Activated T-helper 1 cell treated with anti-CD3 and anti-CD28 coated beads, Interleukin-2, amount 50 U/mL, for 16 hours (primary cell): ENCODE results near the gene HLA-DOB.
A peak's percentile ranks its signal among the peaks of the same experiment; 100 is the strongest.

Experiments
- DNase-seq, 2 donors: peaks; one replicate each; pipeline ENCODE4 v3.0.0-alpha.2; 2020; ENCODE audit warnings: low read depth in 1 of 2, low spot score in 1 of 2

Gene HLA-DOB

DNA sequence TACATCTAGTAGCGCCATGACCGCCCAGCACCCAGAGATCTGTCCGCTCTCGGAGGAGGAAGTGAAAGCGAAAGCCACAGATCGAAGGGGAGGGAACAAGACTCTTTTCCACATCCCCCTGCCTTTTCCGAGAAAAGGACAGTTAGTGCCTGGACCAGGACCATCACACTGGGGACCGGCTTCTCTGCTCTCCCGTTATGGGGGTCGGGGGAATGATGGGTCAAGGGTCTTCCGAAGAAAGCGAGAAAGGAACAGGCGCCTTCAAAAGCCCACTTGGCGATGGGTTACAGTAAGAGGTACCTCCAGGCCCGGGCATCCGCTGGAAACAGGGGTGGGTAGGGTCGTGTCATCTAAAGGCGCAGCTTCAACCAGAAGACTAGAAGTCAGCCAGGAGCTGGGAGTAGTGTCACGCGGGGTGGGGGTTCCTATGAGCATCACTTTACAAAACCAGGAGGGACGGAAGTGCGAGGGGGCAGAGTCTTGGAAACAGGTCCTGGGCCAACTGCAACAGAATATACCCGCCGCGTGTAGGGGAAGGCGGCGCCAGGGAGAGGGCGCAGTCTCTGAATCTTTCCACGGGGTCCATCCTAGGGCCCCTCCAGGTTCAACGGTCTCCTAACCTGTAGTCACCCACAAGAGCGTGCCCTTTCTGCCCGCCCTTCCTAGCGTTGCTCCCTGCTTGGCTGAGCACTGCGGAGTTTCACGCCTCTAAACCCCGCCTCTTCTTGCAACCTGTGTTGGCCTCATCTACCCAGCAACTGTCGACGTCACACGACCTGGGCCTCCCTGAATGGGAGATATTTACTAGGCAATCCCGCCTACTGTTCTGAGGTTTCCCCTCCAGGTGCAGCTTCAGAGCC is 27.4 kb upstream of the HLA-DOB start, which contains the start of gene PSMB8:
PSMB8 (minus strand) TSS at position 69 of the 860 bp plus-strand sequence; CDS start at position 18, 51 bp downstream.
- DNase-seq, result peak; percentile 93 to 99

DNA sequence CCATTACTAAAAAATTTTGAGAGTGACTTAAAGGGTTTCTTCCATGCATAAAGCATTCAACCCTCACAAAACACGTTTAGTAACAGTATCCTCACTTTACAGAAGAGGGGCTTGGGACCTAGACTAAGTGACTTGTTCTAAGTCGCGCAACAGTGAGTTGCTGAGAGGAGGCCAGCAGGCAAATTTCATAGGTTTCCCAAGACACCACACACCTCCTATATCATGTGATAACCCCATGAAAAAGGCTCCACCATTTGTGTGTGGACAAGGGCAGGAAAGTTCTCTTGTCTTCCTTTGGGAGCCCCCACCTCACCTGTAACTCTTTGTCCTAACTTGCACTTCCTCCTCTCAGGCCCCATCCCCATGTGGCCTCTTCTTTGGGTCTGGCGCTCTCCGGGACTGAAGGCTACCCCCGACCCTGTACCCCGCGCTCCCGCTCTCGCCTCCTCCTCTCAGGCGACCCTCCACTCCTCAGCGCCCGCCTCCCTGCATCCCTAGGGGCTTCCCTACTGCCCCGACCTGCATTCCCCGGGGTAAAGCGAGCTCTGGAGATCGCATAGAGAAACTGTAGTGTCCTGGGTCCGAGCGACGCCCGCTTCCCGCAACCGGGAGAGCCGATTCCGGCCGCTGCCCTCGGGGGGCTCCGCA is 26.7 kb upstream of the HLA-DOB start:
- DNase-seq, result no peak

GRCh38 chr6:32842690-32843089 is 25.9 kb upstream of the HLA-DOB start:
- DNase-seq, result no peak

DNA sequence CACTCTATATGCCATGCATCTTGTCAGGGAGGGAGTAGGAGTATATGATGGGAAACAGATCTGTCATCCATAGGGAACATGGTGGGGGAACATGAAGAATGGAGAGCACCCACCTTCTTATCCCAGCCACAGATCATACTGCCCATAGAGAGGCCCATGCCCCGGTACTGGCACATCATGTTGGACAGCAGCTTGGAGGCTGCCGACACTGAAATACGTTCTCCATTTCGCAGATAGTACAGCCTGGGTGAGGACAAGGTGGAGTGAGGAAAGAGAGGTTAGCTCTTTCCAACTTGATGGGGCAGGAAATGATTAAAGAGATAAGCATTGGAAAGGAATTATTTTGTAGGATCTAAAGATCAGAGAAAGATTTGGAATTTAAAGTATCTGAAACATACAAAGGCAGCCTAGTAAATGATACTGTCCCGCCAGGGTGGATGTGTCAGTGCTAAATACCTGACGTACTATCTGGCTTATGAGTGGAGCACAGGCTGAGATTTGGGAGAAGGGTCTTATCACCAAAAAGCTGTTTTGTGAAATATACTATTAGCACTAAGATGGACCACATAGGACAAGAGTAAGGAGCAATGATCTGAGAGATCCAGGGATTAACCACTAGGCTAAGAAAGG is 25.3 kb upstream of the HLA-DOB start:
- no peak for DNase-seq

DNA sequence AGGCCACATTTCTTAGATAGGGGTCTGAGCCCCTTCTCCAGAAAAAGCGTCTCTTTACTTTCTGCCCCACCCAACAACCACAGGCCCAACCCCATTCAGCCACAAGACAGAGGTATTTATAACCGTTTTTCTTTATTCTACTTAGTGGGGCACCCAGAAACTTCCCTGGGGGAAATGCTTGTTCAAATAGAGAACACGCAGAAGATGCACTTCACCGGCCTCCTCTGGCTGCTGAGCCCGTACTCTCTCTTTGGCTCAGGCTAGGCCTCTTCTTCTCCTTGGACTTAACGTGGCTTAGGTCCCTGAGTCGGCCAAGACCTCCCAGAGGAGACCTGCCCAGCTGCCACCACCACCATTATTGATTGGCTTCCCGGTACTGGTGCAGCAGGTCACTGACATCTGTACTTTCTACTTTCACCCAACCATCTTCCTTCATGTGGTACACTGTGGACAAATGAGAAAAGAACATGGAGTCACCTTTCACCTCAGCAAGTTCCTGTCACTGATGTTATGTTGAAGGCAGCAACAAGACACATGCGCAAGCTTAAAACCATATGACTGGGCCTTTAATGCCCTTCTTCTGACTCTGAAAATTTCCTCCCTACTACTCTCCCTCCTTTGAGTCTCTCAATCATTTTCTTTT is 23.9 kb upstream of the HLA-DOB start:
- DNase-seq, result no peak

- DNase-seq, result no peak
Observed at GRCh38 chr6:32839356-32839755, 22.6 kb upstream of the HLA-DOB start.

DNA sequence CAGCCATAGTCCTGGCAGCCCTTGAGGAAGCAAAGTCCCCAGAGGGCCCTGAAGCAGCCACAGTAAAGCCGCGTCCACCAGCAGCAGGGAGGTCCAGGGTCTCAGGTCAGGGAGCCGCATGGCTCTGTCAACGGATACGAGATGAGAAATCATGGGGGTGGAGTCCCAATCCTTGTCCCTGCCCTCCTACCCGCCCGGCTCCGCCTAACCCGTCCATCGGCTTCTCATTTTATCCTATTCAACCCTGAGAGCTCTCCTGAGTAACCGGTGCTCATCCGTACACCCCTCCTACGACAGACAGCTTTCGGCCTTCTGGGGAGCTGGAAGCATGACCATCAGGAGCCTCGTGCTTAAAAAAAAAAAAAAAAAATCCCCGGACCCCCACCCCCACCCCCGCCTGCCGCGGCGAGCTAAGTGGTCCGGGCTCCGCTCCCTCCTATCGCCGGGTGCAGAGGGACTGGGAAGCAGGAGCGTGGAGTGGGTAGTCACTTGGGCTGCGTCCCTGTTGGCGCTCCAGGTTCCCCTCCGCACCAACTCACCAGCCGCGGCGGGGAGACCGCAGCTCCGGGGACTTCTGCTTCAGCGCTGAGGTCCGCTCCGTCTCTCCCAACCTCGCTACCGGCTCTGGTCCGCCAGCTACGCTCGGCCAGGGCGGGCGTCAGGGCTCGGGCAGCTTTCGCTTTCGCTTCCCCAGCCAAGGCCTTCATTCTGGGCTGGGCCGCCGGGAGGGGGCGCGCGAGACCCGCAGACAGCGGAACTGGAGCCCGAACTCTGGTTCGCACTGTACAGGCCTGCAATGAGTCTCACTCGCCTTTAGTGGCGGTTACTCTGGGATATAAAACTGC is 21.5 kb upstream of the HLA-DOB start, which contains the start of gene TAP2:
TAP2 (minus strand) TSS at position 626 of the 845 bp plus-strand sequence; CDS start at position 120, 506 bp downstream.
- peak; percentile 97 to 98 for DNase-seq

- DNase-seq, result no peak
Observed at GRCh38 chr6:32837651-32838113, 20.9 kb upstream of the HLA-DOB start.

DNA sequence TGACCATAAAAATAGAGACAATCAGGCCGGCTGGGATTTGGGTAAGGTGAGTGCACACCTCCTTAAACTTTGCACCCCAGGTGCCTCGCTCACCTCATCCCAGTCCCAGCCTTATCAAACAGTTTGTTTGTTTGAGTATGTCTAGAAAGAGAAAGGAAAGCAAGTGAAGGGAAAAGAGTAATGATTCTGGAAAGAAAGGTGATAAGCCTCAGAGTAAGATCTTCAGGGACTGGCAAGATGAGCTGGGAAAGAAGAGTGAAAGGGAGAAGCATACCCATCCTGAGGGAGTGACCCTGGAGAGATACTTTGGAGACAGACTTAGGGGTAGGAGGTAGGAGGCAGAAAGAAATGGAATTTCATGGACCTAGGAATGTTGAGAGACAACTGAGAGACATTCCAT is 20.1 kb upstream of the HLA-DOB start:
- DNase-seq, result no peak

DNA sequence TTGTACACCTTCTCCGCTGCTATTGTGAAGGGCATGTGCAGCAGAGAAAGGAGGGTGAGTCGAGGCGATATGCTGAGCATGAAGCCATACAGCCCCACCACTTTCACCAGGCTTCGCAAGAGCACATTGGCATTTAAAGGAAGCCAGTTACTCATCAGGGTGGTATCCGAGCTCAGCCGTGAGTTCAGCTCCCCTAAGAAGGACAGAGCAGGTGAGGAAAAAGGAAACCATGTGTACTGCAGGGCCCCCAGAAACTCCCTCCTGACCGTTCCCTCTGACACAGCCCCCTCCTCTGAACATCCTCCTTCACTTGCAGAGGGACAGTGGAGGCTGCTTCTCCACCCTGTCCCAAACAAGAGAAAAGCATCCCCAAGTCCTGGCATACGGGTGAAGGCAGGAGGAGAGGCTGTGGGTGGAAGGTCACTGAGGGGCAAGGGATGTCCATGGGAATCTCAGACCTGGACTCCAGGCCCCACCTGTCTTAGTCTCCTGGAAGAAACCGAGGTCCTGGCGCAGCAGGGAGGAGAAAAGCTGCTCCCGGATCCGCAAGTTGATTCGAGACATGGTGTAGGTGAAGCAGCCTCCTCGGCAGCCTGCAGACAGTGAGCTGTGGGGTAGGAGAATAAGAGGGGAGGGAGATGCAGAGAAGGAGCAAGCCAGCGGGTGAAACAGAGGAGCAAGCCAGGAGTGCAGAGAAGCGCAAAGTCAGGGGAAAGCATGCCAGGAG is 18.5 kb upstream of the HLA-DOB start:
- DNase-seq, result no peak

GRCh38 chr6:32833664-32834063 is 16.9 kb upstream of the HLA-DOB start:
- DNase-seq, result no peak

- DNase-seq, result no peak
Observed at GRCh38 chr6:32832535-32832934, 15.7 kb upstream of the HLA-DOB start.

- DNase-seq, result no peak
Observed at GRCh38 chr6:32830936-32831335, 14.1 kb upstream of the HLA-DOB start.

DNA sequence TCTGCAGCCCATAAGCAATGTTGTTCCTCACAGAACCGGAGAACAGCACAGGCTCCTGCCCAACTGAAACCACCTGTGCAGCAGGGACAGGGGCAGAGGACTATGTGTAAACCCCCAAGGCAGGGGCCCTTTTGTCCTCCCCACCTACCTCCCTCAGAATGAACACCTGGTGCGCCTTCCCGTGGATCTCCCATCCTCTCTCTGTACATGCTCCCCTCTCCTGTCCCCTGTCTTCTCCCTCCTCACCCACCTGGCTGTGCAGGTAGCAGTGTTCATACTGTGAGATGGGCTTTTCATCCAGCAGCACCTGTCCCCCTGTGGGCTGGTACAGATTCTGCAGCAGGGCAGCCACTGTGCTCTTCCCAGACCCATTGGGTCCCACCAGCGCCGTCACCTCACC is 13.2 kb upstream of the HLA-DOB start:
- DNase-seq, result no peak

DNA sequence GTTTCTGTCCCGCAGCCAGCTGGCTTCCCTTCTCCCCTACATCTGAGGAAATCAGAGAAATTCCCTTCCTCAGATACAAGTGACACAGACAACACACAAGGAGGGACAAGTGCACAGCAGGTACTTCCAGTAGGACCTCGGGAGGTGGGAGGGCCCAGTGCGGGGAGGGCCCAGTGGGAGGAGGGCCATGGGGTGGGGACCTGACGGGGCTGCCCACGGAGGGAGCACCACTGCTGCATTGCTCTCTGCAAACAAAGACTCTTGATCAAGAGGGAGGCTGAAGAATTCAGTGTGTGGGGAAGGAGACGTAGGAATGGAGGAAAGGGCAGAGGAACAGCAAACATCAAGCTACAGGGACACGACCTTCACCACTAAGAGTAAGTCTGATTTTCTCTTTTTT is 12.7 kb upstream of the HLA-DOB start:
- no peak for DNase-seq

DNA sequence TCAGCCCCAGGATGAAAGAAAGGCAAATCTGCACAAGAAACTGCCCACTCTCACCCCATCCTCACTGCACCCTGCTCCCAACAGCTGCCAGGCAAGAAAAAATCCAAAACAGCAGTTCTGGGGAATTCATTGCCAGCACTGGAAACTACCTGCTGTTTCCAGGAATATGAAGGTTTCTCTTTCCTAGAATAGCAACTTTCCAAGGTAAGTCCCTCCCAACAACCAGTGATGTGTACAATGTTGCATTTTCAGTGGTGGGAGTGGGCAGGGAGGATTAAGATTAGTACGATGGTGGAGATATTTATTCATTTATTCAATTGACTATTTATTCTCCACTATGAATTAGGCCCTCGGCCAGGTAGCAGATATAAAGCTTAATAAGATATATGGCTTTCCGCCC is 10.2 kb upstream of the HLA-DOB start:
- no peak for DNase-seq

GRCh38 chr6:32825966-32826365 is 9.2 kb upstream of the HLA-DOB start:
- no peak for DNase-seq

DNA sequence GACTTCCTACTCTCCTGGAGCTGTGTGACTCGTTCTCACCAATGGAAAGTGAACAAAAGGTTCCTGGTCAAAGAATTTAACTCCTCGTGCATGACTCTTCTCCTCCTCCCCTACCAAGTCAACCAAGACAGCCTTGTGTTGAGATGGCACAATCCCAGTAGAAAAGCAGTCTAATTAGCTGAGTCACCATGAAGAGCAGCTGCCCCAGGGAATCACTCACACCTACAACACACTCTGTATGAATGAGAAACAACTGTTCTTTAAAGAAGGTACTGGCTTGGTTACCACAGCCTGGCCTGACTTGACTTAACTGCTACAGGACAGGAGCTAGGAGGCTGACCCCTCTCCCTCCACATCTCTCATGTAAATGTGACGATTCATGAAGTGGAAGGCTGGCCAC is 2.9 kb upstream of the HLA-DOB start:
- DNase-seq, result no peak

GRCh38 chr6:32818867-32819266 is 2.1 kb upstream of the HLA-DOB start:
- no peak for DNase-seq

- no peak for DNase-seq
Observed at GRCh38 chr6:32815996-32816395, 806 bp downstream of the HLA-DOB start.
